NCI-H2081 (cell line): ENCODE results near the gene ZNF474.
A peak's percentile ranks its signal among the peaks of the same experiment; 100 is the strongest.

ENCODE experiments used
- DNase-seq, 2 experiments: peaks; one replicate each; lab custom pipeline; 2025; lab: John Stamatoyannopoulos, UW

The ZNF474 gene

GRCh38 chr5:122180863-122181548, 51.7 kb downstream of the ZNF474 start:
- DNase-seq, result no peak

- DNase-seq, result no peak
Measured at GRCh38 chr5:122181863-122182262, 52.5 kb downstream of the ZNF474 start.

- peak in 1 of 2 experiments; percentile 4 for DNase-seq
Measured at GRCh38 chr5:122182491-122182921, 53.2 kb downstream of the ZNF474 start.

GRCh38 chr5:122183098-122183787, 53.9 kb downstream of the ZNF474 start:
- DNase-seq, result no peak

GRCh38 chr5:122183788-122184170, 54.4 kb downstream of the ZNF474 start:
- no peak for DNase-seq

GRCh38 chr5:122184676-122185255, 55.4 kb downstream of the ZNF474 start:
- no peak for DNase-seq

GRCh38 chr5:122187426-122187825, 58.1 kb downstream of the ZNF474 start:
- DNase-seq, result no peak

GRCh38 chr5:122190156-122190555, 60.8 kb downstream of the ZNF474 start:
- no peak for DNase-seq

GRCh38 chr5:122192497-122193496, 63.5 kb downstream of the ZNF474 start:
- peak; percentile 50 to 63 for DNase-seq

- peak; percentile 22 to 52 for DNase-seq
Measured at GRCh38 chr5:122195802-122196394, 66.6 kb downstream of the ZNF474 start.

GRCh38 chr5:122199146-122199545, 69.8 kb downstream of the ZNF474 start:
- no peak for DNase-seq

- DNase-seq, result no peak
Measured at GRCh38 chr5:122200450-122200849, 71.1 kb downstream of the ZNF474 start.

GRCh38 chr5:122200865-122201264, 71.5 kb downstream of the ZNF474 start:
- DNase-seq, result no peak

- no peak for DNase-seq
Measured at GRCh38 chr5:122201365-122201764, 72.0 kb downstream of the ZNF474 start.

- no peak for DNase-seq
Measured at GRCh38 chr5:122202952-122203351, 73.6 kb downstream of the ZNF474 start.
